H9 (cell line): ENCODE results near the gene LIN7C. TPM values are rescaled to one million over a fixed set of nuclear protein-coding genes. Genes with fewer than 3 reads are reported as not detected.

Source experiments
- DNase-seq: peaks from one replicate; pipeline ENCODE4 v3.0.0-alpha.2; 2017
- H2AFZ ChIP-seq: one replicate; pipeline ENCODE4 v1.6.1; 2013; ENCODE audit warnings: mild to moderate bottlenecking, low read length, control low read depth, moderate library complexity
- H2AK5ac ChIP-seq: 2 replicates; pipeline ENCODE4 v1.6.1; 2013; ENCODE audit warnings: low read length, control low read depth, mixed read lengths; ENCODE audit not compliant: insufficient read length
- H2BK120ac ChIP-seq: one replicate; pipeline ENCODE4 v1.6.1; 2013; ENCODE audit warnings: low read depth, mild to moderate bottlenecking, low read length, control low read depth, inconsistent platforms; ENCODE audit not compliant: poor library complexity, severe bottlenecking
- H2BK12ac ChIP-seq: 2 replicates; pipeline ENCODE4 v1.6.1; 2013; ENCODE audit warnings: low read length, control low read depth, mixed read lengths, low read depth; ENCODE audit not compliant: insufficient read length
- H2BK15ac ChIP-seq: 2 replicates; pipeline ENCODE4 v1.6.1; 2013; ENCODE audit warnings: low read depth, low read length, control low read depth
- H2BK20ac ChIP-seq: one replicate; pipeline ENCODE4 v1.6.1; 2013; ENCODE audit warnings: low read depth, mild to moderate bottlenecking, low read length, control low read depth, inconsistent platforms; ENCODE audit not compliant: poor library complexity, severe bottlenecking
- H2BK5ac ChIP-seq: 2 replicates; pipeline ENCODE4 v1.6.1; 2013; ENCODE audit warnings: low read length, control low read depth, mixed read lengths; ENCODE audit not compliant: insufficient read length
- H3K14ac ChIP-seq: 2 replicates; pipeline ENCODE4 v1.6.1; 2013; ENCODE audit warnings: low read length, control low read depth; ENCODE audit not compliant: insufficient read depth
- H3K18ac ChIP-seq: 2 replicates; pipeline ENCODE4 v1.6.1; 2013; ENCODE audit warnings: low read depth, mild to moderate bottlenecking, mixed read lengths, low read length, control low read depth; ENCODE audit not compliant: insufficient read length
- H3K23ac ChIP-seq: 2 replicates; pipeline ENCODE4 v1.6.1; 2013; ENCODE audit warnings: low read length, control low read depth, mixed read lengths, low read depth; ENCODE audit not compliant: insufficient read length
- H3K23me2 ChIP-seq: 2 replicates; pipeline ENCODE4 v1.6.1; 2013; ENCODE audit warnings: low read depth, mild to moderate bottlenecking, mixed read lengths, low read length, control low read depth; ENCODE audit not compliant: insufficient read length, poor library complexity, severe bottlenecking
- H3K27ac ChIP-seq: 2 replicates; pipeline ENCODE4 v1.5.1; 2013; ENCODE audit warnings: low read length, control low read depth, mixed read lengths, low read depth; ENCODE audit not compliant: insufficient read length
- H3K27me3 ChIP-seq: 2 replicates; pipeline ENCODE4 v1.6.1; 2013; ENCODE audit warnings: low read length, control low read depth, inconsistent platforms; ENCODE audit not compliant: insufficient read depth
- H3K4ac ChIP-seq: 2 replicates; pipeline ENCODE4 v1.6.1; 2013; ENCODE audit warnings: low read depth, mild to moderate bottlenecking, control low read depth, inconsistent platforms, low read length, moderate library complexity
- H3K4me1 ChIP-seq: 2 replicates; pipeline ENCODE4 v1.6.1; 2013; ENCODE audit warnings: low read length, control low read depth, inconsistent platforms; ENCODE audit not compliant: insufficient read depth
- H3K4me2 ChIP-seq: 2 replicates; pipeline ENCODE4 v1.6.1; 2013; ENCODE audit warnings: low read length, control low read depth, mixed read lengths; ENCODE audit not compliant: insufficient read length, insufficient read depth
- H3K56ac ChIP-seq: 2 replicates; pipeline ENCODE4 v1.6.1; 2013; ENCODE audit warnings: low read depth, mild to moderate bottlenecking, mixed read lengths, low read length, control low read depth; ENCODE audit not compliant: insufficient read length
- H3K79me1 ChIP-seq: 2 replicates; pipeline ENCODE4 v1.6.1; 2013; ENCODE audit warnings: low read depth, mild to moderate bottlenecking, moderate library complexity, low read length, control low read depth, inconsistent platforms; ENCODE audit not compliant: insufficient read depth, poor library complexity, severe bottlenecking
- H3K79me2 ChIP-seq: 2 replicates; pipeline ENCODE4 v1.6.1; 2013; ENCODE audit warnings: low read length, control low read depth, inconsistent platforms; ENCODE audit not compliant: insufficient read depth
- H3K9ac ChIP-seq: 2 replicates; pipeline ENCODE4 v1.6.1; 2013; ENCODE audit warnings: low read length, control low read depth, mixed read lengths; ENCODE audit not compliant: insufficient read length; ENCODE audit errors: extremely low read depth
- H3K9me3 ChIP-seq: one replicate; pipeline ENCODE4 v1.6.1; 2013; ENCODE audit warnings: low read depth, low read length, inconsistent platforms; ENCODE audit not compliant: control insufficient read depth
- H3T11ph ChIP-seq: one replicate; pipeline ENCODE4 v1.6.1; 2013; ENCODE audit warnings: mild to moderate bottlenecking, low read length, control low read depth, inconsistent platforms
- H4K20me1 ChIP-seq: one replicate; pipeline ENCODE4 v1.6.1; 2013; ENCODE audit not compliant: control insufficient read depth, insufficient read length, insufficient read depth
- H4K5ac ChIP-seq: 2 replicates; pipeline ENCODE4 v1.6.1; 2013; ENCODE audit warnings: low read depth, mild to moderate bottlenecking, mixed read lengths, low read length, control low read depth; ENCODE audit not compliant: insufficient read length
- H4K8ac ChIP-seq: replicated peaks from 2 replicates; pipeline ENCODE4 v1.6.1; 2013; ENCODE audit warnings: low read length, control low read depth, mixed read lengths, low read depth; ENCODE audit not compliant: insufficient read length
- H4K91ac ChIP-seq: 2 replicates; pipeline ENCODE4 v1.6.1; 2013; ENCODE audit warnings: low read depth, mild to moderate bottlenecking, moderate library complexity, mixed read lengths, low read length, control low read depth; ENCODE audit not compliant: insufficient read length
- H3K27ac Mint-ChIP-seq, 3 experiments: 2 replicates in 2 of 3; 3 replicates in 1 of 3; pipeline ENCODE4 v1.8.0; 2020 to 2021; ENCODE audit warnings: mixed read lengths in 3 of 3, mild to moderate bottlenecking in 1 of 3, moderate library complexity in 1 of 3
- H3K27me3 Mint-ChIP-seq: 2 replicates; pipeline ENCODE4 v1.8.0; 2021; ENCODE audit warnings: low read depth, mild to moderate bottlenecking, moderate library complexity, mixed read lengths
- H3K36me3 Mint-ChIP-seq, 3 experiments: 2 replicates in 2 of 3; 3 replicates in 1 of 3; pipeline ENCODE4 v1.8.0; 2020 to 2021; ENCODE audit warnings: low read depth in 3 of 3, mixed read lengths in 3 of 3; ENCODE audit not compliant: insufficient read depth in 1 of 3
- H3K4me1 Mint-ChIP-seq, 2 experiments: 2 replicates each; pipeline ENCODE4 v1.8.0; 2020; ENCODE audit warnings: mixed read lengths in 2 of 2
- H3K4me3 Mint-ChIP-seq, 2 experiments: 2 replicates in 1 of 2; 3 replicates in 1 of 2; pipeline ENCODE4 v1.8.0; 2020 to 2021; ENCODE audit warnings: mild to moderate bottlenecking in 2 of 2, mixed read lengths in 2 of 2, moderate library complexity in 1 of 2
- H3K9me3 Mint-ChIP-seq, 2 experiments: 2 replicates in 1 of 2; 3 replicates in 1 of 2; pipeline ENCODE4 v1.8.0; 2020; ENCODE audit warnings: mild to moderate bottlenecking in 2 of 2, mixed read lengths in 2 of 2, moderate library complexity in 1 of 2
- CTCF ChIP-seq: fragments of 200-600 bp; sonication (generic); conservative IDR thresholded peaks from 3 replicates; pipeline ENCODE4 v1.8.0; 2021; ENCODE audit warnings: antibody characterized with exemption, mild to moderate bottlenecking
- WGBS: extraction: QIAGEN DNeasy Blood & Tissue Kit; methylation state at CpG from one replicate; pipeline ENCODE4 v1.1.7; 2013; ENCODE audit warnings: missing lambda C conversion rate, low lambda C conversion rate, mixed read lengths; ENCODE audit not compliant: insufficient read length; ENCODE audit errors: extremely low coverage; 5-methylcytosine and 5-hydroxymethylcytosine counted together
- total RNA-seq: library from RNA; stranded (reverse); gene quantifications from 2 replicates; pipeline ENCODE4 v1.2.1, GENCODE V29; 2021

The LIN7C gene
- total RNA-seq, 1 experiment from 2014 or later, result 40.0 TPM

GRCh38 chr11:27460158-27460978, 46.2 kb downstream of the LIN7C start:
- TF ChIP-seq CTCF, result no peak
- Histone ChIP-seq H4K20me1 (no peaks in the 10 kb centered on the region), H3T11ph (no peak overlapping the region), H2AFZ (no peak overlapping the region), H3K4me2 (no peak overlapping the region), H2BK5ac (no peak overlapping the region), H2BK120ac (no peak overlapping the region), H3K79me1 (peaks cover 19% of the 10 kb centered on the region), H3K56ac (no peak overlapping the region), H3K18ac (no peak overlapping the region), H4K8ac (no peak overlapping the region), H3K9ac (no peak overlapping the region), H3K27me3 (no peaks in the 10 kb centered on the region), H3K4me1 (peaks cover 7% of the 10 kb centered on the region), H3K27ac (no peak overlapping the region), H3K79me2 (peaks cover 43% of the 10 kb centered on the region; the same call in 1 of the 2 replicates), H2AK5ac (no peak overlapping the region), H2BK20ac (no peak overlapping the region), H4K91ac (no peak overlapping the region), H3K14ac (no peak overlapping the region), H4K5ac (no peak overlapping the region), H2BK15ac (no peak overlapping the region), H3K9me3 (no peaks in the 10 kb centered on the region), H3K23ac (no peak overlapping the region), H3K23me2 (no peaks in the 10 kb centered on the region), H2BK12ac (no peak overlapping the region), H3K4ac (no peak overlapping the region)
- H3K9me3 Mint-ChIP-seq, result peaks cover 0 to 3% of the 10 kb centered on the region in 2 experiments; a peak in 2 of 5 replicates
- DNase-seq, result no peak
- WGBS, result no CpG with 5 or more reads among the region's 5 CpGs
- peaks cover 6 to 44% (median 25%) of the 10 kb centered on the region in 3 experiments for H3K36me3 Mint-ChIP-seq
- H3K27ac Mint-ChIP-seq, result peak overlapping the region; percentile 7 to 71 (median 66); a peak in 5 of 7 replicates
- H3K4me1 Mint-ChIP-seq, result peaks cover 76 to 89% of the 10 kb centered on the region in 2 experiments
- H3K27me3 Mint-ChIP-seq, result no peaks in the 10 kb centered on the region
- no peak overlapping the region; a peak in 1 of 5 replicates for H3K4me3 Mint-ChIP-seq
